ENCODE data around the gene OPA1.
A peak's percentile ranks its signal among the peaks of the same experiment; 100 is the strongest.

Gene OPA1

GRCh38 chr3:193734737-193735366 is 141.8 kb downstream of the OPA1 start:
- no peak for TF ChIP-seq CTCF (IDR thresholded peaks at IDR 0.05; ENCODE audit: extremely low read depth, missing control alignments)
- no peak for DNase-seq (ENCODE audit: low spot score)

GRCh38 chr3:193735850-193736249 is 142.8 kb downstream of the OPA1 start:
- no peak for TF ChIP-seq CTCF (IDR thresholded peaks at IDR 0.05; ENCODE audit: extremely low read depth, missing control alignments)
- DNase-seq (ENCODE audit: low spot score), result no peak

GRCh38 chr3:193736616-193737015 is 143.6 kb downstream of the OPA1 start:
- no peak for TF ChIP-seq CTCF (IDR thresholded peaks at IDR 0.05; ENCODE audit: extremely low read depth, missing control alignments)
- DNase-seq (ENCODE audit: low spot score), result no peak

- TF ChIP-seq CTCF (IDR thresholded peaks at IDR 0.05; ENCODE audit: extremely low read depth, missing control alignments), result no peak
- DNase-seq (ENCODE audit: low spot score), result no peak
These were observed 144.3 kb downstream of the OPA1 start for GRCh38 chr3:193737191-193737751.

GRCh38 chr3:193742628-193743027 is 149.6 kb downstream of the OPA1 start:
- peak; percentile 42 for DNase-seq (ENCODE audit: low spot score)
- TF ChIP-seq CTCF (IDR thresholded peaks at IDR 0.05; ENCODE audit: extremely low read depth, missing control alignments), result no peak

- peak; percentile 28 for DNase-seq (ENCODE audit: low spot score)
- TF ChIP-seq CTCF (IDR thresholded peaks at IDR 0.05; ENCODE audit: extremely low read depth, missing control alignments), result no peak
These were observed 150.7 kb downstream of the OPA1 start for GRCh38 chr3:193743702-193744047.

GRCh38 chr3:193744048-193744821 is 151.2 kb downstream of the OPA1 start:
- TF ChIP-seq CTCF (IDR thresholded peaks at IDR 0.05; ENCODE audit: extremely low read depth, missing control alignments), result no peak

More at GRCh38 chr3:193744048-193744821, 151.2 kb downstream of the OPA1 start:
- no peak for DNase-seq (ENCODE audit: low spot score)

Data from GM20000 (cell line).